Colonic mucosa (tissue), 4 donors: ENCODE results near the gene SETD1A. TPM values are rescaled to one million over a fixed set of nuclear protein-coding genes. Genes with fewer than 3 reads are reported as not detected.

Source experiments
- DNase-seq: peaks from one replicate; pipeline ENCODE4 v3.0.0-alpha.2; 2020
- H3K27ac ChIP-seq: fragments of 200-600 bp; one replicate; pipeline ENCODE4 v1.8.0; 2021
- H3K27me3 ChIP-seq: fragments of 200-600 bp; one replicate; pipeline ENCODE4 v1.8.0; 2021
- H3K36me3 ChIP-seq: fragments of 200-600 bp; one replicate; pipeline ENCODE4 v1.8.0; 2021
- H3K4me1 ChIP-seq: fragments of 200-600 bp; one replicate; pipeline ENCODE4 v1.8.0; 2021; ENCODE audit warnings: mild to moderate bottlenecking
- H3K4me3 ChIP-seq: fragments of 200-600 bp; one replicate; pipeline ENCODE4 v1.8.0; 2021
- H3K9ac ChIP-seq, 2 donors: one replicate each; pipeline ENCODE4 v1.7.0; 2013; ENCODE audit warnings: control low read depth in 2 of 2, low read depth in 2 of 2, low read length in 2 of 2
- H3K9me3 ChIP-seq: fragments of 200-600 bp; one replicate; pipeline ENCODE4 v1.8.0; 2021
- intact Hi-C: fragments of 100-400 bp; cut with DNase I; formaldehyde crosslinking; loops from one replicate; pipeline ENCODE4 v1.14.1; 2022
- total RNA-seq, 2 donors: library from RNA; stranded (reverse); fragmentation: NEBNext Ultra II Directional in 1 of 2; extraction: Animal tissue kit (Norgen Biotek cat#: 25700) in 1 of 2; gene quantifications; one replicate each; pipeline ENCODE4 v1.2.1, GENCODE V29; 2021
- TF ChIP-seq, protein P1 (sequence below): fragments of 200-600 bp; IDR thresholded peaks from one replicate; pipeline ENCODE4 v1.8.0; 2022; ENCODE audit warnings: antibody characterized with exemption, mild to moderate bottlenecking
- donor health status: healthy.
- donor health status: DM: no; HTN: no; CAD: no.
- donor health status: DM: no; HTN: no; CAD: no.

SETD1A gene
- total RNA-seq, 2 donors from 2014 or later = 11.6 to 15.9 TPM

DNA sequence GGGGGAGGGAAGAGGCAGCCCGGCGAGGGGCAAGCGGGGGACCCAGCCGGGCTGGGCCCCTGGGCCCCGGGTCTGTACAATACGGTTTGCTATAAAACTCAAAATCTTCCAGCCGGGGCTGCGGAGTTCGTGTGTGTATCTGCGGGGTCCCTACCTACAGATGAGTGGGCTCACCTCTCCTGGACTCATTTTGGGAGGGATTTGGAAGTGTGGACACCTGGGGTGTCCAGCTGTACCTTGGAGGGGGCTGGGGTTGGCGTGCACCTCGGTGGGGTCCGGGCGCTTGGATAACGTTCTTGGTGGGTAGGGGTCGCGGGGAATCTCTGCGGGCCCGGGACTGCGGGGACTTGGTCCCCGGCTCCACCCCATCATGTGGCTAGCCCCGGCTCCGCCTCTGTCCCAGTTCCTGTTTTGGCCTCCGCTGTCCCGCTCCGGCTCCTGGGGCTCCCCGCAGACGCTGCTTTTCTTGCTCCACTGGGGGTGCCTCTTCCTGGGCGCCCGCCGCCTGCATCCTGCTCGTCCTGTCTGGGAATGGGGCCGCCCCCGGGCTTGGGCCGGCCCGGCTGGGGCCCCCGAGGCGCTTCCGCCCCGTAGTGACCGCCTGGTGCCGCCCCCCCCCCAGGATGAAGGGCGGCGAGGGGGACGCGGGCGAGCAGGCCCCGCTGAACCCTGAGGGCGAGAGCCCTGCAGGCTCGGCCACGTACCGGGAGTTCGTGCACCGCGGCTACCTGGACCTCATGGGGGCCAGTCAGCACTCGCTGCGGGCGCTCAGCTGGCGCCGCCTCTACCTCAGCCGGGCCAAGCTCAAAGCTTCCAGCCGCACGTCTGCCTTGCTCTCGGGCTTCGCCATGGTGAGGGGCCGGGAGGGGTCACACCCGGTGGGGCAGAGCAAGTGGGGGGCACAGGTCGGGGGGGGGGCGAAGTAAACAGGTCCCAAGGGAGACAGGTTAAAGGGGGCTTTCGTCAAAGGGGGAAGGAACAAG lies 8.6 kb upstream of the SETD1A start, which contains the start of gene ORAI3:
Gene ORAI3 (plus strand): TSS at position 402 of the 983 bp plus-strand sequence. CDS start 222 bp downstream, at position 624.
- Histone ChIP-seq H3K36me3 (no peaks in the 10 kb centered on the region), H3K27ac (peak within 1 kb of the TSS; percentile 94), H3K9ac (peak within 1 kb of the TSS; percentile 86 to 91), H3K4me1 (peaks cover 12% of the 10 kb centered on the region), H3K27me3 (no peaks in the 10 kb centered on the region), H3K4me3 (peak within 1 kb of the TSS; percentile 90), H3K9me3 (no peaks in the 10 kb centered on the region)
- TF ChIP-seq, protein P1, sequence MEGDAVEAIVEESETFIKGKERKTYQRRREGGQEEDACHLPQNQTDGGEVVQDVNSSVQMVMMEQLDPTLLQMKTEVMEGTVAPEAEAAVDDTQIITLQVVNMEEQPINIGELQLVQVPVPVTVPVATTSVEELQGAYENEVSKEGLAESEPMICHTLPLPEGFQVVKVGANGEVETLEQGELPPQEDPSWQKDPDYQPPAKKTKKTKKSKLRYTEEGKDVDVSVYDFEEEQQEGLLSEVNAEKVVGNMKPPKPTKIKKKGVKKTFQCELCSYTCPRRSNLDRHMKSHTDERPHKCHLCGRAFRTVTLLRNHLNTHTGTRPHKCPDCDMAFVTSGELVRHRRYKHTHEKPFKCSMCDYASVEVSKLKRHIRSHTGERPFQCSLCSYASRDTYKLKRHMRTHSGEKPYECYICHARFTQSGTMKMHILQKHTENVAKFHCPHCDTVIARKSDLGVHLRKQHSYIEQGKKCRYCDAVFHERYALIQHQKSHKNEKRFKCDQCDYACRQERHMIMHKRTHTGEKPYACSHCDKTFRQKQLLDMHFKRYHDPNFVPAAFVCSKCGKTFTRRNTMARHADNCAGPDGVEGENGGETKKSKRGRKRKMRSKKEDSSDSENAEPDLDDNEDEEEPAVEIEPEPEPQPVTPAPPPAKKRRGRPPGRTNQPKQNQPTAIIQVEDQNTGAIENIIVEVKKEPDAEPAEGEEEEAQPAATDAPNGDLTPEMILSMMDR = no peak
- peak; percentile 83 for DNase-seq
- intact Hi-C loops = no loop called here

DNA sequence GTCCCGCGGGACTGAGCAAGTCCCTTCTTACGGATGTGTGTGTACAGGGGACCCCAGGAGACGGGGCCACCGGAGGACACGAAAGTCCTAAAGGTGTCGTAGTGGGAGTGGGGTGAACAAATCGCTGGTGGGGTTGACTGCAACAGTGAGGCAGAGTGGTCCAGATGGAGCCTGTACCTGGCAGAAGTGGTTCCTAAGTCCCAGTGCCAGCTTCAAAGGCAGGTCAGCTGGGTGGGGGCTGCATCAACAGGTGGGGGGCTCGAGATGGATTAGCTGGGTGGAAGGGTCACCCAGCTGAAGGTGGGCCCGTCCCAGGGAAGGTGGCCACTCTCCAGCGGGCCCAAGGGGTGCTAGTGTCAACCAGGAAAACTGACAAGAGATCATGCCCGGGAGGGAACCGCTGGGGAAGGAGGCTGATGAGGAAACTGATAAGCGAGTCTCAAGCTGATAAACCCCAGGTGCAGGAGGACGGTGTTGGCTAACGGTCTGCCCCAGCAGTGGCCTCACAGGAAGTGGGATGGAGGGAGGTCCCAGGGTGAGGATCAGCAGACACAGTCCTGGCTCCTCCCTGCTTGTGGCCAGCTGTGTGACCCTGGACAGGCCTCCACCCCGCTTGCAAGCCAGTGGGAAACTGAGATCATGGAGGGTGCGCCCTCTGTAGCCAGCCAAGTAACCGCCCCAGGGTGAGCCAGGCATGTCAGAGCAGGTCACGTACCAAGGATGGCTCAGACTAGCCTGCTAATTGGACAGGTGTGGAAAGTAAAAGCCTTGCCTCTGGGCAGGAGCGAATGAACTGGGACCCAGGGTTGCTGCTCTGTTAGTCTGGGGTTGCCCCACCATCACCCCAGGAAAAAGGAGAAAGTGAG lies 7.7 kb upstream of the SETD1A start:
- Histone ChIP-seq H3K27ac (peak overlapping the region; percentile 94), H3K9me3 (no peaks in the 10 kb centered on the region), H3K4me3 (peak overlapping the region; percentile 90), H3K4me1 (peaks cover 12% of the 10 kb centered on the region), H3K9ac (peak overlapping the region; percentile 86 to 91), H3K36me3 (no peaks in the 10 kb centered on the region), H3K27me3 (no peaks in the 10 kb centered on the region)
- TF ChIP-seq, protein P1 = no peak
- peak; percentile 90 for DNase-seq
- intact Hi-C loops = no loop called here

DNA sequence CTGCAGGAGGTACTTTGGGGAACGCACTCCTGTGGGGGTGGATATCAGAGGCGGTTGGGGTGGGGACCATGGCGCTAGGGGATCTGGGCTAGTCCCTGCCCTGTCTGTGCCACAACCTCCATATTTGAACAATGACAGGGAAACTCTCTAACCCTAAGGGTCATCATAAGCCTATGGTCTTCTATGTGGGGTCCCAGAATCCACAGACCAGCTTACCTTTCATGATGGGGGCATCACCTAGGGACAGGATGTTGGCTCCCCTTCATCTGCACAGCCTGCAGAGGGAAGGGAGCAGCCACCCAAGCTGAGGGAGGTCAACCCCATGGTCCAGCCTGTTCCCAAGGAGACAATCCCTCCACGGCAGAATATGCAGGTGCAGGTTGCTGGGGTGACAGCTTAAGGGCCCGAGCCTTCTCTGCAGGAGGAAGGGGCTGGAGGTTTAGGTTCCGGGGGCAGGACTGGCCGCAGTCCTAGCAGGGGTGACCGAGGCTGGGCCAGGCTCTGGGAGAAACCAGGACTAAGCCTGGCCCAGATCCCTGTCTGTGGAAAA lies 7.0 kb upstream of the SETD1A start:
- H3K4me1 ChIP-seq = peaks cover 12% of the 10 kb centered on the region
- no peak for DNase-seq
- H3K4me3 ChIP-seq = no peak overlapping the region

DNA sequence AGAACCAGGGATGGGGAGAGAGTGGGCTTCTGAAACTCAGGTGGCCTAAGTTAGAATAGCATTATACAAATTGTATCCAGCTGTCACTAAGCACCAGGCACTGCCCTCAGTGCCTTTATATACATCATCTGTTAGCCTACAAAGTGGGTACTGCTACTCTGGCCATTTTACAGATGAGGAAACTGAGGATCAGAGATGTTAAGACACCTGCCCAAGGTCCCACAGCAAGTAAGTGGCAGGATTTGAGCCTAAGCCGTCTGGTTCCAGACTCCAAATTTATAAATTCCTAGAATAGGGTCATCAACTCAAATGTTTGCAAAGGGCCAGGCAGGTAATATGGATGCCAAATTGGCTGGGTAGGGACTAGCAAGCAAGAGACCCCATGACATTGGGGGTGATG lies 6.4 kb upstream of the SETD1A start:
- Histone ChIP-seq H3K9ac (peak overlapping the region in 1 of 2 donors; percentile 26), H3K4me1 (peaks cover 12% of the 10 kb centered on the region), H3K9me3 (no peaks in the 10 kb centered on the region), H3K36me3 (no peaks in the 10 kb centered on the region), H3K27ac (no peak overlapping the region), H3K4me3 (no peak overlapping the region), H3K27me3 (no peaks in the 10 kb centered on the region)
- TF ChIP-seq, protein P1 = no peak
- DNase-seq = no peak
- intact Hi-C loops = no loop called here

More for the DNA sequence above, 7.0 kb upstream of the SETD1A start:
- Histone ChIP-seq H3K36me3 (no peaks in the 10 kb centered on the region), H3K27ac (peak overlapping the region; percentile 94), H3K9me3 (no peaks in the 10 kb centered on the region), H3K9ac (peak overlapping the region in 1 of 2 donors; percentile 91), H3K27me3 (no peaks in the 10 kb centered on the region)
- intact Hi-C loops = no loop called here
- TF ChIP-seq, protein P1 = no peak

DNA sequence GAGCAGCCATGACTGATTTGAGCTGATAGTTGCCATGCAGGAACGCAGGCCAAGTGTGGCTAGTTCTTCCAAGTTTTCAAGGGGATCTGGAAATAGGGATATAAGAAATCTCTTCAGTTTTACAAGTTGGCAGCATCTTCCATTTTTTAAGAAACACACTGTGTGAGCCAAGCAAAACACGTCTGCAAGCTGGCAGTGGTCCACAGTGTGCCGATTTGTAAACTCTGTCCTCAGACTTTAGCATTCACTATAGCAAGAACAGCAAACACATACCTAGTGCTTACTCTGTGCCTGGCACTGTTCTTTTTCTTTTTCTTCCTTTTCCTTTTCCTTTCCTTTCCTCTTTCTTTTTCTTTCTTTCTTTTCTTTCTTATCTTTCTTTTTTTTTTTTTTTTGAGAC lies 5.8 kb upstream of the SETD1A start:
- intact Hi-C loops = no loop called here
- DNase-seq = peak; percentile 41
- TF ChIP-seq, protein P1 = no peak

More for the DNA sequence above, 5.8 kb upstream of the SETD1A start:
- Histone ChIP-seq H3K4me1 (peaks cover 12% of the 10 kb centered on the region), H3K9ac (no peak overlapping the region), H3K27ac (no peak overlapping the region), H3K4me3 (no peak overlapping the region), H3K27me3 (no peaks in the 10 kb centered on the region), H3K36me3 (no peaks in the 10 kb centered on the region), H3K9me3 (no peaks in the 10 kb centered on the region)
